Lower leg skin (tissue), 3 donors: ENCODE data around the gene HPN.

Source experiments
- POLR2A ChIP-seq, 2 donors: fragments of 450-650 bp; IDR thresholded peaks; one replicate each; pipeline ENCODE4 v1.6.1; 2016 to 2017; ENCODE audit warnings: antibody characterized with exemption in 2 of 2, mild to moderate bottlenecking in 1 of 2, moderate library complexity in 1 of 2
- TF ChIP-seq, protein P1 (sequence below), 3 donors: fragments of 450-650 bp; IDR thresholded peaks; one replicate each; pipeline ENCODE4 v1.5.1; 2016; ENCODE audit warnings: antibody characterized with exemption in 3 of 3, mild to moderate bottlenecking in 3 of 3, moderate library complexity in 2 of 3

DNA sequence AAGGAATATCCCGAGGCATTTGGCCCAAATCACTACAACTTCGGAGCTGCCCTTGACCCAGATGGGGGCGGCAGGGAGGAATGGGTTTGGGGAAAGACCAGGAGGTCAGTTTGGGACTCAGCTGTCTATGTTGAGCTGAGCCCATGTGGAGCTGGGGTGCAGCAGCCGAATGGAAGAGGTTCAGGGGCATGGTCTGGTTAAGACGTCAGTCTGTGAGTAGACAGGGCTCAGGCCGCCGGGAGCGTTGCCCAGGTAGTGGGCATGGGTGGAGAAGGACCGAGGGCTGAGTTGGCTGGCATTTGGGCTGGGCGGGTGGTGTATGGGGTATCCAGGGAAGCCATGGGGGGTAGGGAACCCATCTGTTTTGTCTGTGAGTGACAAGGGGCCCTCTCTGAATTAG is 20.5 kb upstream of the HPN start:
- TF ChIP-seq, protein P1, sequence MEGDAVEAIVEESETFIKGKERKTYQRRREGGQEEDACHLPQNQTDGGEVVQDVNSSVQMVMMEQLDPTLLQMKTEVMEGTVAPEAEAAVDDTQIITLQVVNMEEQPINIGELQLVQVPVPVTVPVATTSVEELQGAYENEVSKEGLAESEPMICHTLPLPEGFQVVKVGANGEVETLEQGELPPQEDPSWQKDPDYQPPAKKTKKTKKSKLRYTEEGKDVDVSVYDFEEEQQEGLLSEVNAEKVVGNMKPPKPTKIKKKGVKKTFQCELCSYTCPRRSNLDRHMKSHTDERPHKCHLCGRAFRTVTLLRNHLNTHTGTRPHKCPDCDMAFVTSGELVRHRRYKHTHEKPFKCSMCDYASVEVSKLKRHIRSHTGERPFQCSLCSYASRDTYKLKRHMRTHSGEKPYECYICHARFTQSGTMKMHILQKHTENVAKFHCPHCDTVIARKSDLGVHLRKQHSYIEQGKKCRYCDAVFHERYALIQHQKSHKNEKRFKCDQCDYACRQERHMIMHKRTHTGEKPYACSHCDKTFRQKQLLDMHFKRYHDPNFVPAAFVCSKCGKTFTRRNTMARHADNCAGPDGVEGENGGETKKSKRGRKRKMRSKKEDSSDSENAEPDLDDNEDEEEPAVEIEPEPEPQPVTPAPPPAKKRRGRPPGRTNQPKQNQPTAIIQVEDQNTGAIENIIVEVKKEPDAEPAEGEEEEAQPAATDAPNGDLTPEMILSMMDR (IDR thresholded peaks at IDR 0.05), result no peak
- no peak for TF ChIP-seq POLR2A (IDR thresholded peaks at IDR 0.05)
